Common myeloid progenitor, CD34-positive (primary cell): ENCODE data around the gene PCDH15.

Experiments
- CTCF ChIA-PET: fragments of 350-600 bp; sonication (Branson Sonifier 250); formaldehyde crosslinking; loops from one replicate; lab custom pipeline; 2021; ENCODE audit warnings: antibody characterized with exemption; lab: Charles Lee
- POLR2A ChIA-PET: fragments of 350-600 bp; sonication (Branson Sonifier 250); formaldehyde crosslinking; loops from one replicate; lab custom pipeline; 2021; ENCODE audit warnings: antibody characterized with exemption; lab: Charles Lee
- DNase-seq, 3 donors: peaks; one replicate each; pipeline versions ENCODE4 v3.0.0 to v3.0.0-alpha.2; 2013
- H3K27ac ChIP-seq, 2 experiments: 1 replicate in 1 of 2; 2 replicates in 1 of 2; pipeline ENCODE4 v1.7.0; 2013; ENCODE audit warnings: inconsistent platforms in 2 of 2, low read length in 2 of 2, mild to moderate bottlenecking in 2 of 2, low read depth in 1 of 2, moderate library complexity in 1 of 2; ENCODE audit not compliant: severe bottlenecking in 2 of 2, insufficient read depth in 1 of 2, poor library complexity in 1 of 2
- H3K27me3 ChIP-seq, 5 experiments: replicated peaks in 2 of 5; 1 replicate in 3 of 5; 2 replicates in 2 of 5; pipeline versions ENCODE4 v1.6.1 to v1.7.0; 2013; ENCODE audit warnings: low read length in 4 of 5, mild to moderate bottlenecking in 2 of 5, moderate library complexity in 2 of 5, inconsistent platforms in 1 of 5; ENCODE audit not compliant: insufficient read depth in 5 of 5, control insufficient read depth in 4 of 5
- H3K36me3 ChIP-seq, 4 experiments: 1 replicate in 2 of 4; 2 replicates in 2 of 4; pipeline versions ENCODE4 v1.6.1 to v1.7.0; 2013; ENCODE audit warnings: low read length in 3 of 4, control low read depth in 1 of 4, mild to moderate bottlenecking in 1 of 4; ENCODE audit not compliant: control insufficient read depth in 4 of 4, insufficient read depth in 4 of 4
- H3K4me1 ChIP-seq, 4 experiments: 1 replicate in 3 of 4; 2 replicates in 1 of 4; pipeline versions ENCODE4 v1.6.1 to v1.7.1; 2013; ENCODE audit warnings: low read length in 3 of 4, mild to moderate bottlenecking in 3 of 4, control low read depth in 1 of 4, inconsistent platforms in 1 of 4, moderate library complexity in 1 of 4; ENCODE audit not compliant: control insufficient read depth in 4 of 4, insufficient read depth in 4 of 4; ENCODE audit errors: control extremely low read depth in 1 of 4
- H3K4me3 ChIP-seq, 7 experiments: 1 replicate in 4 of 7; 2 replicates in 3 of 7; pipeline versions ENCODE4 v1.5.1 to v1.7.0; 2013; ENCODE audit warnings: mild to moderate bottlenecking in 7 of 7, low read length in 6 of 7, moderate library complexity in 6 of 7, inconsistent platforms in 2 of 7, low read depth in 2 of 7, control low read depth in 1 of 7; ENCODE audit not compliant: insufficient read depth in 4 of 7, control insufficient read depth in 1 of 7; ENCODE audit errors: extremely low read depth in 1 of 7
- H3K9me3 ChIP-seq, 5 experiments: 1 replicate in 4 of 5; 2 replicates in 1 of 5; pipeline versions ENCODE4 v1.6.1 to v1.7.1; 2013; ENCODE audit warnings: low read length in 4 of 5, mild to moderate bottlenecking in 2 of 5, inconsistent platforms in 1 of 5, low read depth in 1 of 5, moderate library complexity in 1 of 5; ENCODE audit not compliant: control insufficient read depth in 4 of 5, insufficient read depth in 2 of 5; ENCODE audit errors: control extremely low read depth in 1 of 5
- WGBS: methylation state at CpG from one replicate; pipeline ENCODE4 v1.1.5; 2013; ENCODE audit not compliant: insufficient coverage; 5-methylcytosine and 5-hydroxymethylcytosine counted together

PCDH15 gene

GRCh38 chr10:54708591-54708990 lies 92.4 kb downstream of the PCDH15 start:
- DNase-seq = no peak
- Histone ChIP-seq H3K27ac (no peak overlapping the region), H3K27me3 (no peaks in the 10 kb centered on the region), H3K9me3 (no peaks in the 10 kb centered on the region), H3K36me3 (no peaks in the 10 kb centered on the region), H3K4me3 (no peak overlapping the region), H3K4me1 (no peaks in the 10 kb centered on the region)
- ChIA-PET CTCF (no interaction called here), POLR2A (no interaction called here)
- WGBS = 90% methylated on average over 2 of the region's 8 CpGs

DNA sequence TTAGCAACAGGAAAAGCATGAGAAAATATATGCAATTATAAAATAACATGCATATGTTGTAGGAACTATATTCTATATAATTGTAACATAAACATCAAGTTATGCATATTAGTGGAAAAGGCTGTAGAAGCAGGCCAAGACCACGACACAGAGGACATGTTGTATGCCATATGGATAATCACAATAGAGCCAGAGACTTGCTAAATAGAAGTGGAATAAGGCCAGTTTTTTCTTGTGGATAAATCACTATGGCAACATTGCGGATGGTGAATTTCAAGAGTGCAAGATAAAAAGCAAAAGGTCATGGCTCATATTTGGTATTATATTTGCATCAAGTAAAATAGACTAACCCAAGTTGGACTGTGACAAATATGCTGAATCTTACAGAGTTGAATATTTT lies 93.0 kb downstream of the PCDH15 start:
- no peaks in the 10 kb centered on the region for H3K36me3 ChIP-seq
- POLR2A ChIA-PET = no interaction called here
- WGBS = 92% methylated on average over 1 of the region's 2 CpGs
- no peaks in the 10 kb centered on the region for H3K27me3 ChIP-seq
- H3K27ac ChIP-seq = no peak overlapping the region
- no peaks in the 10 kb centered on the region for H3K9me3 ChIP-seq
- no peak overlapping the region for H3K4me3 ChIP-seq
- no peak for DNase-seq
- no peaks in the 10 kb centered on the region for H3K4me1 ChIP-seq
- CTCF ChIA-PET = no interaction called here

- Histone ChIP-seq H3K4me1 (no peaks in the 10 kb centered on the region), H3K9me3 (no peaks in the 10 kb centered on the region), H3K36me3 (no peaks in the 10 kb centered on the region), H3K27ac (no peak overlapping the region), H3K4me3 (no peak overlapping the region), H3K27me3 (no peaks in the 10 kb centered on the region)
- 100% methylated on average over 3 of the region's 3 CpGs for WGBS
- ChIA-PET CTCF (no interaction called here), POLR2A (no interaction called here)
- DNase-seq = no peak
Measured at GRCh38 chr10:54702583-54703485, 98.2 kb downstream of the PCDH15 start.

- WGBS = no CpG with 5 or more reads among the region's 1 CpG
- CTCF ChIA-PET = no interaction called here
- POLR2A ChIA-PET = no interaction called here
- Histone ChIP-seq H3K27ac (no peak overlapping the region), H3K4me1 (no peaks in the 10 kb centered on the region), H3K4me3 (no peak overlapping the region), H3K36me3 (no peaks in the 10 kb centered on the region), H3K9me3 (no peaks in the 10 kb centered on the region), H3K27me3 (no peaks in the 10 kb centered on the region)
- DNase-seq = no peak
Measured at GRCh38 chr10:54691331-54691730, 109.7 kb downstream of the PCDH15 start.

GRCh38 chr10:54682554-54682953 lies 118.5 kb downstream of the PCDH15 start:
- Histone ChIP-seq H3K4me1 (no peaks in the 10 kb centered on the region), H3K36me3 (no peaks in the 10 kb centered on the region), H3K9me3 (no peaks in the 10 kb centered on the region), H3K27me3 (no peaks in the 10 kb centered on the region), H3K4me3 (no peak overlapping the region), H3K27ac (no peak overlapping the region)
- ChIA-PET CTCF (no interaction called here), POLR2A (no interaction called here)
- DNase-seq = no peak
- no CpG with 5 or more reads among the region's 1 CpG for WGBS

- Histone ChIP-seq H3K27ac (no peak overlapping the region), H3K4me1 (no peaks in the 10 kb centered on the region), H3K36me3 (no peaks in the 10 kb centered on the region), H3K9me3 (no peaks in the 10 kb centered on the region), H3K4me3 (no peak overlapping the region), H3K27me3 (no peaks in the 10 kb centered on the region)
- ChIA-PET CTCF (no interaction called here), POLR2A (no interaction called here)
- no peak for DNase-seq
- 93% methylated on average over 1 of the region's 2 CpGs for WGBS
Measured at GRCh38 chr10:54681136-54681535, 119.9 kb downstream of the PCDH15 start.

DNA sequence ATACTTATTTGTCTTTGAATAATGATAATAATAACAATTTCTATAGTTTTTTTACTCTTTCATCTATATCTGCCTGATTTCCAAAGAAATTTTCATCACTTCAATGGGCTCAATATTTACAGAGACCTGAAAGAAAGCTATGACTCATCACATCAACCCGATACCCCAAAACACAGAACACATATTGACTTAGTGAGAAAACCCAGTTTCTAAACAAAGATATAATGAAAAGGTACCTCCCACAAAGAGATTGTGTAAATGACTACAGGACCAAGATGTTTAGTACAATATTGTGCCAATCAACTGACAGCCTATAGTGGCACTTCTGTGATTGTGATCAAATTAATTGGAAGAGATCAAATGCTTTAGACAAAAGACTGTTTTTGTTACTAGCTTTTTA lies 133.9 kb downstream of the PCDH15 start:
- H3K4me3 ChIP-seq = no peak overlapping the region
- no peak overlapping the region for H3K27ac ChIP-seq
- WGBS = no CpG with 5 or more reads among the region's 1 CpG
- no peaks in the 10 kb centered on the region for H3K9me3 ChIP-seq
- CTCF ChIA-PET = no interaction called here
- H3K27me3 ChIP-seq = no peaks in the 10 kb centered on the region
- H3K36me3 ChIP-seq = no peaks in the 10 kb centered on the region
- POLR2A ChIA-PET = no interaction called here
- DNase-seq = no peak
- no peaks in the 10 kb centered on the region for H3K4me1 ChIP-seq
